ENCODE results near the gene IP6K3. TPM values are rescaled to one million over a fixed set of nuclear protein-coding genes. Genes with fewer than 3 reads are reported as not detected.

The IP6K3 gene
- total RNA-seq, 1 experiment from 2014 or later: not detected

GRCh38 chr6:33709605-33710295 is 37.0 kb downstream of the IP6K3 start:
- no peak for DNase-seq (ENCODE audit: extremely low read depth, low read depth)

GRCh38 chr6:33708516-33709204 is 38.0 kb downstream of the IP6K3 start:
- no peak for DNase-seq (ENCODE audit: extremely low read depth, low read depth)

GRCh38 chr6:33707771-33708170 is 38.9 kb downstream of the IP6K3 start:
- no peak for DNase-seq (ENCODE audit: extremely low read depth, low read depth)

GRCh38 chr6:33705955-33706725 is 40.6 kb downstream of the IP6K3 start:
- DNase-seq (ENCODE audit: extremely low read depth, low read depth): no peak

- DNase-seq (ENCODE audit: extremely low read depth, low read depth): no peak
Observed at GRCh38 chr6:33705268-33705885, 41.3 kb downstream of the IP6K3 start.

- DNase-seq (ENCODE audit: extremely low read depth, low read depth): no peak
Observed at GRCh38 chr6:33704215-33705066, 42.3 kb downstream of the IP6K3 start.

GRCh38 chr6:33702345-33702977 is 44.2 kb downstream of the IP6K3 start:
- peak; percentile 49 for DNase-seq (ENCODE audit: extremely low read depth, low read depth)

GRCh38 chr6:33700391-33701050 is 46.2 kb downstream of the IP6K3 start:
- DNase-seq (ENCODE audit: extremely low read depth, low read depth): peak; percentile 75

GRCh38 chr6:33699739-33700138 is 47.0 kb downstream of the IP6K3 start:
- no peak for DNase-seq (ENCODE audit: extremely low read depth, low read depth)

GRCh38 chr6:33699131-33699530 is 47.6 kb downstream of the IP6K3 start:
- DNase-seq (ENCODE audit: extremely low read depth, low read depth): no peak

- DNase-seq (ENCODE audit: extremely low read depth, low read depth): no peak
Observed at GRCh38 chr6:33698494-33698893, 48.2 kb downstream of the IP6K3 start.

GRCh38 chr6:33697845-33698244 is 48.9 kb downstream of the IP6K3 start:
- no peak for DNase-seq (ENCODE audit: extremely low read depth, low read depth)

GRCh38 chr6:33696548-33697518 is 49.9 kb downstream of the IP6K3 start:
- DNase-seq (ENCODE audit: extremely low read depth, low read depth): peak; percentile 74

GRCh38 chr6:33696076-33696475 is 50.6 kb downstream of the IP6K3 start:
- no peak for DNase-seq (ENCODE audit: extremely low read depth, low read depth)

GRCh38 chr6:33695451-33695887 is 51.2 kb downstream of the IP6K3 start:
- DNase-seq (ENCODE audit: extremely low read depth, low read depth): no peak

- DNase-seq (ENCODE audit: extremely low read depth, low read depth): no peak
Observed at GRCh38 chr6:33694977-33695376, 51.7 kb downstream of the IP6K3 start.

GRCh38 chr6:33694401-33694931 is 52.2 kb downstream of the IP6K3 start:
- peak; percentile 54 for DNase-seq (ENCODE audit: extremely low read depth, low read depth)
